GM19395 (cell line): Measurements from ENCODE around the gene SERPINH1.

ENCODE experiments used
- ATAC-seq: cut with Tn5 transposase; IDR thresholded peaks from one replicate; pipeline ENCODE4 v1.9.1; 2021; ENCODE audit warnings: mild to moderate bottlenecking, moderate library complexity; ENCODE audit not compliant: unreplicated experiment

The SERPINH1 gene

GRCh38 chr11:75554258-75555022, 7.6 kb upstream of the SERPINH1 start:
- no peak for ATAC-seq

DNA sequence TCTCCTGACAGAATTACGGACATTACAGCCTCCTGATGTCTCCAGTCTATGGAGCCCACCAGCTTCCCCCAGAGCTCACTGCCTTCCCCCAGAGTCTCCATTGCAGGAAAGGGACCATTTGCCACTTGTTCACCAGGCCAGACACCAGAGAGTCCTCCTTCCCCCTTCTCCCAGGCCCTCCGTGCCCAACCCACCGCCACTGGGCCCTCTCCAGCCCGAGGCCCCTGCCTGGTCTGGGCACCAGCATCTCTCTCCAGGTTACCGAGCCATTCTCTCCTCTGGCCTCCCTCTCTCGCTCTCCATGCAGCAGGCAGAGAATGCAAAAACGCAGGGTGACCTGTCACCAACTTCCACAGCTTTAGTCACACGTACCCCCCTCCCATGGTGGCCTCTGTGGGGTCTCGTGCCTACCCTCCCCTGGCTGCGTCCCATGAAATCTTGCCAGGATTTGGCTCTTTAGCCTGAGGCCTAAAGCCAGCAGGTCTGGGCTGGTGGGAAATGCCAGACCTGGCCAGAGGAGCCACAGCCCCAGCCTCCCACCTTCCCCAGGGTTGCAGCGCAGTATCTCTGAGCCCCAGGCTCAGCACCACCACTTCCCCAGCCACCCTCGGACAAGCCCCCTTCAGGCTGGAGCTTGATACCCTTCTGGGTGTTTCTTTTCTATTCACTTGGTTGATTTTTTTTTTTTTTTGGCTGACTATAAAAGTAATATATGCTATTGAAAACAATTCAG, 6.8 kb upstream of the SERPINH1 start:
- ATAC-seq, result no peak

DNA sequence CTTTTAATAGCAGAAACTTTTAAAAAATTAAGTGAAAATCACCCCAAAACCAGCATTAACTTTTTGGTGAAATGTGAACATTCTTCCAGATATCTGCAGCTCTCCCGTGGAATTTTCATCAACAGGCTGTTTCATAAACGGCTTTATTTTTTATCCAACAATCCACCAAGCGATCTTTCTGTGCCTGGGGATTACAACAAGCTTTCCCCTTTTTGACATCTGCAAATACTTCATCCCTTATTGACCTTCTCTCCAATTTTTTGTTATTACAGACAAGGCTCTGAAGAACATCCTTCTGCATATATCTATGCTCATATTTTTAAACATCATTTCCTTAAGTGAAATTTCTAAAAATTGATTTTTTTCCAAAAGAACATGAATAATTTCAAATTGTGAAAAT, 5.8 kb upstream of the SERPINH1 start:
- no peak for ATAC-seq

DNA sequence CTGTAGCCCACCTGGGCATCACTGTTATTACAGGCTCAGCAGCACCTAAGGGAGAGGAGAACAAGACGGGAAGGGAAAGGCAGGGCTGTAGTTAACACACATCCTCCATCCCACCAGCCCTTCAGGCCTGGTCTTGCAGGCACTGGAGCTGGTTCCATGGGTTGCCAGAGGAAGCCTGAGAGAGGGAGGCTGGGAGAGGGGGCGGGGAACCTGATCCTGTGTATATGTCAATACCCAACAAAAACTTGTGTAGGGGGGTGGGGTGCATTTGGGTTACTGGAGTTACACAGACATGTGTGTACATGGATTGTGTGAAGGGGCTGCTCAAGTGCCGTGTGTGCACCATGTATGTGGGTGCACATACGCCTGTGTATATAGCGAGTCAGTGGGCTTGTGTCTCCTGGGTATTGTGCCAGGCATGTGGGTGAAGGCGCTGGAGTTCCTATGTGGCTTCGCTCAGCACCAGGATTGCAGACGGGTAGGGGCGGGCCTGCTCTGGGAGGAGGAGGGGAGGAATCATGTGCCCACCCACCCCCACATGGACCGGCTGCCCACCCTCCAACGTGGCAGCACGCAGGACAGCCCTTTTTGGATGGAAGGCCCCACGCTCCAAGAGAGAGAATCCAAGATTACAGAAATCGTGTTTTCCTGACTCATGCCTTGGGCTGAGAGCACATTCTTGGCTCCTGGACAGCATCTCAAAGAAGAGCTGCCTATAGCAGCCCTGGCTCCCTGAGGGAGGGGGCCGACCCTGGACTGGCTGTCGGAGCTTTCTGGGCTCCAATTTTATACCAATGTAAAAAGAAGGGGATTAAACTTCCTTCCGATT, 4.2 kb upstream of the SERPINH1 start:
- ATAC-seq, result no peak

GRCh38 chr11:75558939-75559843, 2.9 kb upstream of the SERPINH1 start:
- no peak for ATAC-seq

GRCh38 chr11:75560644-75561043, 1.4 kb upstream of the SERPINH1 start:
- no peak for ATAC-seq

DNA sequence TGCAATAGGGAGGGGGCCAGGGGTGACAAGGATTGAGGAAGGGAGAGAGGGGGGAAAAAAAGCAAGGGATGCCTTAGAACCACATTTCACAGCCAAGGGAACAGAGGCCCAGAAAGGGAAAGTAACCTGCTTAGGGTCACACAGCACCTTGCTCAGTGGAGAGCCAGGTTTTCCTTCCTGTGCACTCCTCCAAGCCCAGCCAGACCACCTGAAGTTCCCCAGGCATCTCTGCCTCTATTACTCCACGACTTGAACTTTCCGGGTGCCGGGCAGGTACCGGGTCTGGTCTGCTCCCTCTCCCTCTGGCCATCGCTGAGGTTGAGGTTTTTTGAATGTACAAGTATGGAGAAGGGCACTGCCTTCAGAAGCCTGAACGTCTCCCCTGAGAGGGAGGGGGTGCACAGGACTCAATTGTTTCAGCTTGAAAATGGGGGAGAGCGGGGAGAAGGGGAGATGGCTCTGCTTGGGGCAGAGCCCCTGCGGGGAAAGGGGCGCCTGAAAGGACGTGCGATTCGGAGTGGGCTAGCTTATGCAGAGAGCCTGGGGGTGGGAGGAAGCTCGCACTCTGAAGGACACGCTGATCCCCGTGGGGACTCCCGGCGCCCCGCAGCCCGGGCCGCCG, 516 bp upstream of the SERPINH1 start:
- peak; percentile 9 for ATAC-seq

DNA sequence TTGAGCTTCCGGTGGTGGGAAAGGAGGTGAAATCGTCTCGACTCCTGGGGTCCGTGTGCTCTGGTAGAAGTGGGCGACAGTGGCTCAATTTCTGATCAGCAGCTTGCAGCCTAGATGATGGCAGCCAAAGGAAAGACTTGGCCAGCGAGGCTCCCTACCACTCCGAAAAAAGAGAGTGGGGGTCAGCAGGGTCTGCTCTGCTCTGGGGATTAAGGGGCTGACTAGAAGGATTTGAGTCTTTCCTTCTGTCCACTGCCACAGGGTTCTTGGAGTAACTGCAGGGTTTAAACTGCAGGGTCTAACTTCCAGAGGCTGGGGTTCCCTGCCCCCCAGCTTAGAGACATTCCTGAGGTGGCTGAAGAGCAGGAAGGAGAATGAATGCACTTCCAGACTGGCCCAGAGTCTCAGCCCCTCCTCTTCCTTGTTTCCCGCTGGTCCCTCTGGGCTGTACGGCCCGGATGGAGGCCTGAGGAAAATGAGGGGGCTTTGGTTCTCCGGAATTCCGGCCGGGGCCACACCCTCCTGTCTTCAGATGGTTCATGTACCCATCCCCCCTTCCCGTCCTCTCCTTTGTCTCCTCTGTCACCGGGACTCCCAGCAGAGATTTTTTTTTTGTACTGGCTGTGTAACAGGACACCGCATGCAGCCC, 907 bp downstream of the SERPINH1 start:
- no peak for ATAC-seq

GRCh38 chr11:75563501-75563977, 1.5 kb downstream of the SERPINH1 start:
- no peak for ATAC-seq

- no peak for ATAC-seq
Measured at GRCh38 chr11:75563978-75564552, 2.0 kb downstream of the SERPINH1 start.

- no peak for ATAC-seq
Measured at GRCh38 chr11:75565221-75565814, 3.3 kb downstream of the SERPINH1 start.

DNA sequence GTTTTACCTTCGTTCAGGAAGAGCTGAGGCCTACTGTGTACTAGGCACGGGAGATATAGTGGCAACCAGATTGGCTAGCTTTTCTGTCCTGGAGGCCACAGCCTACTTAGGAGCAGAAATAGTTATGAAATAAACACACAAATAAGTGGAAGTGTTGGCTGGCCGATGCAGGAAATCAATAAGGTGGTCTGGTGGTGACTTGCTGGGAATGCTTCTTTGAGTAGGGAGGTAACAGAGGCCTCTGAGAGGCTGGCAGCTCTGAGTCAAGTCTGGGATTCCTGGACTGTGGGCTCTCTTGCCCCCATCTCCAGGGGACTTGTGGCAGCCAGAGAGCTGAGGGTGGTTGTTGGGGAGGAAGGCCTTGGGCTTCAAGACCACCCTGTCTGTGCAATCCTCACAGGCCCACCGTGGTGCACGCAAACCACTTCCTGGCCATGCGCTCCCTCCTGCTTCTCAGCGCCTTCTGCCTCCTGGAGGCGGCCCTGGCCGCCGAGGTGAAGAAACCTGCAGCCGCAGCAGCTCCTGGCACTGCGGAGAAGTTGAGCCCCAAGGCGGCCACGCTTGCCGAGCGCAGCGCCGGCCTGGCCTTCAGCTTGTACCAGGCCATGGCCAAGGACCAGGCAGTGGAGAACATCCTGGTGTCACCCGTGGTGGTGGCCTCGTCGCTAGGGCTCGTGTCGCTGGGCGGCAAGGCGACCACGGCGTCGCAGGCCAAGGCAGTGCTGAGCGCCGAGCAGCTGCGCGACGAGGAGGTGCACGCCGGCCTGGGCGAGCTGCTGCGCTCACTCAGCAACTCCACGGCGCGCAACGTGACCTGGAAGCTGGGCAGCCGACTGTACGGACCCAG, 4.1 kb downstream of the SERPINH1 start:
- no peak for ATAC-seq

DNA sequence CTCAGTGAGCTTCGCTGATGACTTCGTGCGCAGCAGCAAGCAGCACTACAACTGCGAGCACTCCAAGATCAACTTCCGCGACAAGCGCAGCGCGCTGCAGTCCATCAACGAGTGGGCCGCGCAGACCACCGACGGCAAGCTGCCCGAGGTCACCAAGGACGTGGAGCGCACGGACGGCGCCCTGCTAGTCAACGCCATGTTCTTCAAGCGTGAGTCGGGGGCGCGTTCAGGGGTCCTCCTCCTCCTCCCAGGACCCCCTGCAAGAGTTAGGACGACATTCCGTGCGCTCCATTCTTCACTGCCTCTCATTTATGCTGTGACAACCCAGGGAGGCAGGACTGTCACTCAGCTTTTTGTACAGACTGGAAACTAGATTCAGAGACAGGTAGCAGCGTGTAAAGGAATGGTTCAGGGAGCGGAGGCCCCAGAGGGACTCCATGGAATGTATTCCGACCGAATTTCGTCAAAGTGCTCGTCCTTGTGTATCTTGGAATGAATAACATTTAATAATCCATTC, 4.8 kb downstream of the SERPINH1 start:
- ATAC-seq, result no peak

GRCh38 chr11:75567971-75568370, 5.9 kb downstream of the SERPINH1 start:
- no peak for ATAC-seq

DNA sequence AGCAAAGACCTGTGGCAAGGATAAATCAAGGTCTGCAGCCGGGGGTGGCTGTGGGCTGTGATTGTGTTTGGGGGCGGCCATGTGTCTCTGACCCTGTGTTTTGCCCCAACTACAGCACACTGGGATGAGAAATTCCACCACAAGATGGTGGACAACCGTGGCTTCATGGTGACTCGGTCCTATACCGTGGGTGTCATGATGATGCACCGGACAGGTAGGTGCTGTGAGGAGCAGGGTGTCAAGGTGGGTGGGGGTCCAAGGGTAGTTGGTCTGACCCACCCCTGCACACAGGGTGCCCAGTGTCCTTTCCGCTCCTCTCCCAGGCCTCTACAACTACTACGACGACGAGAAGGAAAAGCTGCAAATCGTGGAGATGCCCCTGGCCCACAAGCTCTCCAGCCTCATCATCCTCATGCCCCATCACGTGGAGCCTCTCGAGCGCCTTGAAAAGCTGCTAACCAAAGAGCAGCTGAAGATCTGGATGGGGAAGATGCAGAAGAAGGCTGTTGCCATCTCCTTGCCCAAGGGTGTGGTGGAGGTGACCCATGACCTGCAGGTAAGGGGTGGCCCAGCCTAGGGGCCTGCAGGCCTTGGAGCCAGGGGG, 6.7 kb downstream of the SERPINH1 start:
- no peak for ATAC-seq

DNA sequence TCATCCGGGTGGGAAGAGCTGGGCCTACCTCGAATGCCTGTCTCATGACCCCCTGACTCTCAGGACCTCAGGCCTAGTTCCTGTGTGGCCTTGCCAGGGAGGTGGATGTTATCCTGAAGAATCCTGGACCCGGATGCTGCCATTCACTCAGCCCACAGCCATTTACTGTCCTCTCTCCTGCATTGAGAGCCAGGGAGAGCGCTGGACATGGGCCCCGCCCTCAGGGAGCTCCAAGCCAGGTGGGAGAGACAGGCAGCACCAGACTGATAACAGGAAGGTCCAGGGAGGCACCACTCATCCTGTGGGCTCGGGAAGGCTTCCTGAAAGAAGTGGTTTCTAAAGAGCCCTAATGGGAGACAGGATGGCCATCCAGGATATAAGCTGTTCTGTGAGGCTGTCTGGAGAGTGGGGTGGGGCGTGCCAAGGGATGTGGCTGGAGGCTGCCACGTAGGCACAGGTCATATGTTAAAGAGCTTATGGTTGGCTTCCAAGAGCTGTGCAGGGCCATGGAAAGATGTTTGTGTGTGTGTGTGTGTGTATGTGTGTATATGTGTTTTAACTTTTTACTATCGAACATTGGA, 8.6 kb downstream of the SERPINH1 start:
- ATAC-seq, result no peak

DNA sequence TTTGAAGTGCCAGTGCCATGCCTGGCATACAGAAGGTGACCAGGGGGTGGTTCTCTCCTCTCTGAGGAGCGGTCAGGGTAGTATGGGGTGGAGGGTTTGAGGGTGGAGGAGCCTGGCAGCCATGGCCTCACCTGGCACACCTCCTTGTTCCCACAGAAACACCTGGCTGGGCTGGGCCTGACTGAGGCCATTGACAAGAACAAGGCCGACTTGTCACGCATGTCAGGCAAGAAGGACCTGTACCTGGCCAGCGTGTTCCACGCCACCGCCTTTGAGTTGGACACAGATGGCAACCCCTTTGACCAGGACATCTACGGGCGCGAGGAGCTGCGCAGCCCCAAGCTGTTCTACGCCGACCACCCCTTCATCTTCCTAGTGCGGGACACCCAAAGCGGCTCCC, 9.6 kb downstream of the SERPINH1 start:
- ATAC-seq, result no peak
